K562 (cell line): ENCODE measurements around the gene SLC34A2. TPM values are rescaled to one million over a fixed set of nuclear protein-coding genes. Genes with fewer than 3 reads are reported as not detected.

Experiments used
- ATAC-seq: fragments of 200-7000 bp; cut with Tn5 transposase; 3 replicates; pipeline ENCODE4 v1.9.1; 2020; ENCODE audit warnings: moderate library complexity
- BruUV-seq: library from RNA; stranded (reverse); fragments of 400-500 nt; replicated peaks from 2 replicates; lab custom pipeline; 2021; lab: Mats Ljungman, UMichigan
- CTCF ChIA-PET: fragments of 300-600 bp; formaldehyde crosslinking; extraction: SDS; loops from one replicate; lab custom pipeline; 2021; ENCODE audit warnings: low intra/inter-chr PET ratio; lab: Yijun Ruan, JAX
- POLR2A ChIA-PET: fragments of 300-600, 350-650 bp; sonication (Branson Sonifier 250); formaldehyde crosslinking; extraction: SDS; loops from one replicate; lab custom pipeline; 2021; ENCODE audit warnings: antibody characterized with exemption, inconsistent platforms; lab: Yijun Ruan, JAX
- DNase-seq, 4 experiments: peaks; one replicate each; pipeline versions ENCODE4 v3.0.0 to v3.0.0-alpha.2; 2011 to 2018; ENCODE audit warnings: low spot score in 3 of 4, mixed read lengths in 3 of 4; ENCODE audit errors: extremely low read depth in 1 of 4
- FAIRE-seq: peaks from 2 replicates; lab custom pipeline; 2011; peaks lifted over from hg19 to GRCh38; lab: Jason Lieb, UNC
- H2AFZ ChIP-seq: 2 replicates; pipeline ENCODE4 v1.6.0; 2011; ENCODE audit warnings: low read depth, low read length, control low read depth, inconsistent platforms
- H3K27ac ChIP-seq: fragments of 200-600 bp; 3 replicates; pipeline ENCODE4 v1.8.0; 2011; ENCODE audit warnings: low read depth, mild to moderate bottlenecking, control low read depth, inconsistent platforms, low read length, moderate library complexity, mixed read lengths; ENCODE audit errors: extremely low read depth
- H3K27me3 ChIP-seq, 2 experiments: fragments of 300-600 bp in 1 of 2; 2 replicates in 1 of 2; 3 replicates in 1 of 2; pipeline versions ENCODE4 v1.6.0 to v1.8.0; 2011; ENCODE audit warnings: inconsistent platforms in 2 of 2, low read length in 2 of 2, mild to moderate bottlenecking in 1 of 2, mixed read lengths in 1 of 2, moderate library complexity in 1 of 2; ENCODE audit not compliant: control insufficient read depth in 2 of 2, insufficient read depth in 2 of 2
- H3K36me3 ChIP-seq: fragments of 300-600 bp; 3 replicates; pipeline ENCODE4 v1.8.0; 2011; ENCODE audit warnings: mild to moderate bottlenecking, low read length, inconsistent platforms; ENCODE audit not compliant: control insufficient read depth, insufficient read depth
- H3K4me1 ChIP-seq, 2 experiments: fragments of 200-600 bp in 1 of 2; replicated peaks in 1 of 2; 2 replicates in 1 of 2; 3 replicates in 1 of 2; pipeline versions ENCODE4 v1.5.1 to v1.8.0; 2011; ENCODE audit warnings: inconsistent platforms in 2 of 2, low read length in 2 of 2, mild to moderate bottlenecking in 1 of 2, mixed read lengths in 1 of 2, moderate library complexity in 1 of 2; ENCODE audit not compliant: control insufficient read depth in 2 of 2, insufficient read depth in 2 of 2
- H3K4me2 ChIP-seq: 2 replicates; pipeline ENCODE4 v1.6.1; 2011; ENCODE audit warnings: low read length, control low read depth, inconsistent platforms, mixed read lengths; ENCODE audit not compliant: insufficient read depth
- H3K4me3 ChIP-seq: fragments of 200-600 bp; sonication (generic), shearing (Covaris generic); 2 replicates; pipeline ENCODE4 v1.5.1; 2016; ENCODE audit warnings: control low read depth, inconsistent platforms
- H3K79me2 ChIP-seq: fragments of 200-600 bp; 3 replicates; pipeline ENCODE4 v1.8.0; 2011; ENCODE audit warnings: low read length, inconsistent platforms; ENCODE audit not compliant: control insufficient read depth, insufficient read depth
- H3K9ac ChIP-seq, 2 experiments: 2 replicates each; pipeline versions ENCODE4 v1.6.0 to v1.6.1; 2011; ENCODE audit warnings: low read depth in 2 of 2, low read length in 2 of 2, control low read depth in 1 of 2, inconsistent platforms in 1 of 2, mild to moderate bottlenecking in 1 of 2, mixed read lengths in 1 of 2; ENCODE audit not compliant: insufficient read depth in 1 of 2
- H3K9me1 ChIP-seq: one replicate; pipeline ENCODE4 v1.6.0; 2011; ENCODE audit warnings: inconsistent platforms, mild to moderate bottlenecking, low read length, moderate library complexity; ENCODE audit not compliant: control insufficient read depth, insufficient read depth
- H3K9me3 ChIP-seq: replicated peaks from 2 replicates; pipeline ENCODE4 v1.5.1; 2011; ENCODE audit warnings: low read depth, low read length, inconsistent platforms; ENCODE audit not compliant: control insufficient read depth, insufficient read depth
- H4K20me1 ChIP-seq: replicated peaks from 2 replicates; pipeline ENCODE4 v1.6.1; 2011; ENCODE audit warnings: low read length, inconsistent platforms, mixed read lengths; ENCODE audit not compliant: control insufficient read depth, insufficient read depth
- ARID4B ChIP-seq: sonication (generic); formaldehyde crosslinking; IDR thresholded peaks from 2 replicates; pipeline ENCODE4 v1.8.0; 2022; ENCODE audit warnings: mild to moderate bottlenecking, missing genetic modification reagents
- HDAC2 ChIP-seq: fragments of 450-650 bp; IDR thresholded peaks from 2 replicates; pipeline ENCODE4 v1.6.1; 2016; ENCODE audit warnings: mild to moderate bottlenecking
- IRF9 ChIP-seq: fragments of 450-650 bp; IDR thresholded peaks from 2 replicates; pipeline ENCODE4 v1.6.1; 2016; ENCODE audit warnings: missing biosample characterization, missing genetic modification characterization
- RNF2 ChIP-seq: sonication (generic); IDR thresholded peaks from 2 replicates; pipeline ENCODE4 v1.6.1; 2016
- ZBTB34 ChIP-seq: fragments of 250-450 bp; sonication (Bioruptor Pico); IDR thresholded peaks from 2 replicates; pipeline ENCODE4 v1.8.0; 2021; ENCODE audit warnings: mild to moderate bottlenecking, moderate library complexity
- WGBS: fragments of 100-300 bp; shearing (Covaris generic); methylation state at CpG from one replicate; pipeline ENCODE4 v1.1.6; 2016; ENCODE audit warnings: low coverage, mixed read lengths; ENCODE audit not compliant: insufficient coverage; ENCODE audit errors: missing lambda C conversion rate; 5-methylcytosine and 5-hydroxymethylcytosine counted together
- in situ Hi-C: fragments of 300-500 bp; cut with MboI; formaldehyde crosslinking; loops from 4 replicates; pipeline ENCODE4 v1.15.0; 2018; ENCODE audit warnings: inconsistent platforms, mixed read lengths
- intact Hi-C: fragments of 100-400 bp; cut with micrococcal nuclease; formaldehyde crosslinking; loops from 2 replicates; pipeline ENCODE4 v1.14.2; 2022
- polyA plus RNA-seq, 8 experiments: library from polyadenylated mRNA; depleted of rRNA in 4 of 8; stranded (reverse) in 5 of 8; unstranded in 3 of 8; fragments of >200 nt; fragmentation: Nextera tagmentation in 2 of 8; fragmentation: Illumina TruSeq in 1 of 8; extraction: Ambion mirVana in 2 of 8; extraction: Trizol in 1 of 8; gene quantifications; 2 replicates each; pipeline versions ENCODE4 v1.2.1 to v1.2.3, GENCODE V29; 2011 to 2014; ENCODE audit warnings: inconsistent platforms in 1 of 8, missing spikeins in 1 of 8
- total RNA-seq, 7 experiments: library from RNA; depleted of rRNA in 6 of 7; stranded (reverse); fragments of >200 nt in 6 of 7; fragmentation: Illumina TruSeq in 2 of 7; extraction: Trizol in 2 of 7; gene quantifications; 2 replicates each; pipeline versions ENCODE4 v1.2.1 to v1.2.3, GENCODE V29; 2011 to 2021; ENCODE audit warnings: low replicate concordance in 1 of 7
- TF ChIP-seq, protein P1 (sequence below): sonication (generic); formaldehyde crosslinking; IDR thresholded peaks from 2 replicates; pipeline ENCODE4 v1.8.1; 2022; ENCODE audit warnings: missing genetic modification reagents

Gene SLC34A2
- total and polyA plus RNA-seq, 9 of the 15 experiments (the other 6 are each of a cell fraction or from before 2014, with no cell fraction given): 1.5 TPM; not detected in 8

- Histone ChIP-seq H3K9me3 (no peaks in the 10 kb centered on the region), H3K27me3 (peaks cover 24 to 59% of the 10 kb centered on the region in 2 experiments; a peak in 3 of 5 replicates), H3K9ac (no peak overlapping the region), H3K79me2 (no peaks in the 10 kb centered on the region), H3K4me1 (no peaks in the 10 kb centered on the region), H3K9me1 (no peaks in the 10 kb centered on the region), H3K4me2 (no peak overlapping the region), H3K27ac (no peak overlapping the region), H3K36me3 (no peaks in the 10 kb centered on the region), H3K4me3 (no peak overlapping the region), H2AFZ (no peak overlapping the region), H4K20me1 (no peaks in the 10 kb centered on the region)
- ATAC-seq (no peak), DNase-seq (no peak), FAIRE-seq (no peak)
- POLR2A ChIA-PET: interaction anchor here (0.7 kb wide), 1 partner anchor 182 kb away, joined by 3 read pairs; no protein-coding TSS in a partner anchor
- TF ChIP-seq ARID4B: no peak
- no peak for TF ChIP-seq HDAC2
- TF ChIP-seq, protein P1, sequence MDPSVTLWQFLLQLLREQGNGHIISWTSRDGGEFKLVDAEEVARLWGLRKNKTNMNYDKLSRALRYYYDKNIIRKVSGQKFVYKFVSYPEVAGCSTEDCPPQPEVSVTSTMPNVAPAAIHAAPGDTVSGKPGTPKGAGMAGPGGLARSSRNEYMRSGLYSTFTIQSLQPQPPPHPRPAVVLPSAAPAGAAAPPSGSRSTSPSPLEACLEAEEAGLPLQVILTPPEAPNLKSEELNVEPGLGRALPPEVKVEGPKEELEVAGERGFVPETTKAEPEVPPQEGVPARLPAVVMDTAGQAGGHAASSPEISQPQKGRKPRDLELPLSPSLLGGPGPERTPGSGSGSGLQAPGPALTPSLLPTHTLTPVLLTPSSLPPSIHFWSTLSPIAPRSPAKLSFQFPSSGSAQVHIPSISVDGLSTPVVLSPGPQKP: no peak
- no peak for TF ChIP-seq IRF9 (tag)
- TF ChIP-seq ZBTB34 (CRISPR knock-in tag): no peak
- no peak for TF ChIP-seq RNF2
- no TSS peak for BruUV-seq
- 0% methylated on average over 5 of the region's 6 CpGs for WGBS
- CTCF ChIA-PET: interaction anchor here (0.7 kb wide), 1 partner anchor 559 kb away, joined by 4 read pairs; no protein-coding TSS in a partner anchor
- in situ Hi-C loops: no loop called here
- intact Hi-C loops: no loop called here
Measured at GRCh38 chr4:25650311-25650710, 5.3 kb upstream of the SLC34A2 start.
